GM10847 (cell line): ENCODE results near the gene PRTFDC1.

Source experiments
- POLR2A ChIP-seq: IDR thresholded peaks from 2 replicates; pipeline ENCODE4 v1.6.1; 2011; ENCODE audit not compliant: insufficient read length; ENCODE audit errors: extremely low read depth

The PRTFDC1 gene

DNA sequence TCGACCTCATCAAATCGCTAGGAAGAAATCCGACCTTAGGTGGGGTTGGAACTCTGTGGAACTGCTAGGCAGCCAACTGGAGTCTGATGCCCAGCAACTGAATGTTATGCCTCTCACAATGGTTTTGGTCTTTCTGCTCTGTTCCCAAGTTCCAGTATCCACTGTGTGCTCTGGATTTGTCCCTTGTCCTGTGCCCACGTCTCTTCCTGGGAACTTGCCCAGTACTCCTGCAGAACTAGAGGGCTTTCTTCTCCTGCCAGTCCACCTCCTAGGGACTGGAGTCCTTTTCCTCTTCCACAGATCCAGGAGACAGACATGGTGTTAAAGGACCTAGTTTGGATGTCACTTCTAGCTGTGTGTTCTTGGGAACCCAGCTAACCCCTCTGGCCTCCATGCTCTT lies 26.6 kb downstream of the PRTFDC1 start:
- TF ChIP-seq POLR2A = no peak

DNA sequence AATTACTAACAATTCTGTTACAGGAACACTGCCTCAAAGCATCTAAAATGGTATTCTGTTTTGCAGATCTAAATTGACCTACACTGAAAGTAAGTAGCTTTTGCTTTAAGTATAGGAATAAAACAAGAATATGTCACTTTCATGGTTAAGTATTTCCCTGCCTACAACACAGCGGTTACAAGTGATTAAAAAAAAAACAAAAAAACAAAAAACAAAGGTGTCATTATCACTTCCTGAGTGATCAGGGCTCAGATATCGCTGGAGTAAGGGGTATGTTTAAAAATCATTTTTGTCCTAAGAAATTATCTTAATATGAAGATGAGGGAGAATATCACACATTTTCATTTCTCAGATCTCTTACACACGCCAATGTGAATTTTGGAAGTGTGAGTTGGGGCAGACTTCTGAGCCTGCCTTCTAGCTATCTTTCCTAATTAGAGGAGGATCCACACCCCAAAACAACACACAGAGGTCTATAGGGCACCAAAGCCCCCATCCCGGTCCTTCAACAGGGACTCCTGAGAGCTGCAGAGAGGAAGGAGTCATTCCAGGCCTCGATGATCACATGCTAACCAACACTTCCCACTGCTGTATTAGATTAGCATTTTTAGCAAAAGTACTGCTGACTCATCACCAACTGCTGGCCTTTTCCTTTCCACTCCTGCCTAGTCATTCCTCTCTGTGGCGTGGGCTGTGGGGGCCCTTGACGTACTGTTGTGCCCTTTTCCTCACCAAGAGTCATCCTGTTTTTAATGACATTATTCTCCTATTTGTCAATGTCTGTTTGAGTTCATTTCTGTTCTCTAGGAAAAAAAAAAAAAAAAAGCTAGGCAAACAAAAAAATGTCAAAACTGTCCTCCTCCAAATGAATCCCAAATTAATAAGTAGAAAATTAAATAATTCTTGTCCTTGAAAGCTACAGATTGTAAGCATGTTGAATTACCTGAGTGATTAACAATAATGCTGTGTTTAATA lies 31.2 kb downstream of the PRTFDC1 start:
- TF ChIP-seq POLR2A = no peak

DNA sequence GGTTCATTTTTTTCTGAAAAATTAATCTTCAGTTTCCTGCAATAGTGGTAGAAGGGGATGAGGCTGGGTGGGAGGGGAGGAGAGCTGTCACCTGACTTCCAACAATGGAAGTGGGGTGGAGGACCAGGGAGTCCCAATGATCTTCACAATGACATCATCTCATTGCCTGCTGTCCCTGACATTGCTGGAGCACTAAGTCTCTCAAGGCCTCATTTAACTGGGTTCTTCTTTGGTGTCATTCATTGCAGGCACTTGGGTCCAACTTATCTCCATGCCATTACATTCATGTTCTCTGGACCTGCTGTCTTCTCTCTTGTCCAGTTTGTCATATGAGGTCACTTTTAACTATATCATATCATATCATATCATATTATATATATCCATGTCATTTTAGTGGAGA lies 34.4 kb downstream of the PRTFDC1 start:
- TF ChIP-seq POLR2A = no peak

GRCh38 chr10:24917493-24917892 lies 34.9 kb downstream of the PRTFDC1 start:
- TF ChIP-seq POLR2A = no peak

GRCh38 chr10:24916365-24916764 lies 36.0 kb downstream of the PRTFDC1 start:
- TF ChIP-seq POLR2A = no peak

GRCh38 chr10:24915304-24915703 lies 37.1 kb downstream of the PRTFDC1 start:
- no peak for TF ChIP-seq POLR2A

- TF ChIP-seq POLR2A = no peak
Measured at GRCh38 chr10:24914148-24914547, 38.3 kb downstream of the PRTFDC1 start.

- TF ChIP-seq POLR2A = no peak
Measured at GRCh38 chr10:24912215-24912614, 40.2 kb downstream of the PRTFDC1 start.

- no peak for TF ChIP-seq POLR2A
Measured at GRCh38 chr10:24911029-24911428, 41.4 kb downstream of the PRTFDC1 start.

- no peak for TF ChIP-seq POLR2A
Measured at GRCh38 chr10:24910574-24910973, 41.8 kb downstream of the PRTFDC1 start.

DNA sequence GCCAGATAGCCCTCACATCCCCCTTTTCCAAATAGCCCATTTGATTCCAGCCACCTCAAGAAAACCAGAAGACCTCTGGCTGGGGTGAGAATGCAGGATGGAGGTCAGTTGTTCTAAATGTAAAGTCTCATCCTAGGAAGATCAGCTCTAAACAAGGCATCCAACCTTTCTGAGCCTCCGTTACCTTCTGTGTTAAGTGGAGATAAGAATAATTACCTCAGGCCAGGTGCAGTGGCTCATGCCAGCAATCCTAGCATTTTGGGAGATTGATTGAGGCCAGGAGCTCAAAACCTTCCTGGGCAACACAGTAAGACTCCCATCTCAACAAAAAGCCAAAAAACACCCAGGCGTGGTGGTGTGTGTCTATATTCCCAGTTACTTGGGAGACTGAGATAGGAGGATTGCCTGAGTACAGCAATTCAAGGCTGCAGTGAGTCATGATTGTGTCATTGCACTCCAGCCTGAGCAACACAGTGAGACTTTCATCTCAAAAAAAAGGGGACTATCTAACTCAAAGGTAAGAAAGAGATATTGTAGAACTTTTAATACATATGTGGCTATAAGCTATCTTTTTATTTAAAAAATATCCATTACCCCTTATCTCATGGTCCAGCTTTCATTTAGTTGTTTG lies 43.5 kb downstream of the PRTFDC1 start:
- TF ChIP-seq POLR2A = no peak

DNA sequence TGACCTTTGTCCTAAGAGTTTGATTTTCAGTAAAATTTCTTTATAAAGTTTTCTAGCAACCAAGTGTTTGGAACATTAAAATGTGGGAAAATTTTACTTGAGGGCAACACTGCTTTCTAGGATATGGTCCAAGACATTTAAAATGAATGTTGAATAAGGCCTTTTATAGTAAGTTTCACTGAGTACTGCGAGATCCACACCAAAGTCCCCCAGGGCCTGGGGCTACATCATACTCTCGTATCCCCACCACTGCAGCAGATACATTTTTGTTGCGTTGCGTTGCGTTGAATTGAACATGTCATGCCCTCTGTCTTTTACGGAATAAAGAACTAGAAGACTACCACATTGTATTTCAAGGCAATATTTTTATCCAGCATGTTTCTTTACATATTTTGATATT lies 44.5 kb downstream of the PRTFDC1 start:
- TF ChIP-seq POLR2A = no peak

DNA sequence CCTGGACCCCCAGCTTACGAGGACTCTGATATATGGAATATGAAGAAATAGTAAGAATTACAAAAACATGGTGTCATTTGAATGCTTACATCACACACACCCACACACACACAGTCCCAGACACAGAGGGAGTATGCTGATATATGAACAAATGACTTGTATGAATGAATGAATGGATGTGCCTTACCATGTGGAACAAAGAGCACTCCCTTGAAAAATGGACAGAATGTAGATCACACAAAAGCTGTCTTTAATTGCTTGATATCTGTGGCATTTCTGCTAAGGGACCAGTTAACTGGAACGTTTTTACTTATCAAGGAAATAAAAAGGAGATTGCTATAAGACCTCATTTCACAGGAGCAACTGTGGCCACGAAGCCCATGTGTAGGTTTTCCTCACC lies 46.0 kb downstream of the PRTFDC1 start:
- no peak for TF ChIP-seq POLR2A

DNA sequence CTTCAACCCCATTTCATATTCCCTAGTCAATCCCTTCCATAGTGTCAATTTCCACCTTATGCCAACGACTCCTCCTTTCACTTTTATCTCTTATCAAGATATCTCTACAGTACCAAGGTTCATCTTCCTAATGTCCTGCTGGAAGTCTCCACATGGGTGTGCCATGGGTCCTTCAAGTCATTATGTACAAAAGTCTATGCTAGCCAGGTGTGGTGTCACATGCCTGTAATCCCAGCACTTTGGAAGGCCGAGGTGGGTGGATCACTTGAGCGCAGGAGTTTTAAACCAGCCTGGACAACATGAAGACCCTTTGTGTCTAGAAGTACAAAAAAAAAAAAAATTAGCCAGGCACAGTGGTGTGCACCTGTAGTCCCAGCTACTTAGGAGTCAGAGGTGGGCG lies 47.6 kb downstream of the PRTFDC1 start:
- no peak for TF ChIP-seq POLR2A

GRCh38 chr10:24902400-24902728 lies 50.0 kb downstream of the PRTFDC1 start:
- TF ChIP-seq POLR2A = no peak

DNA sequence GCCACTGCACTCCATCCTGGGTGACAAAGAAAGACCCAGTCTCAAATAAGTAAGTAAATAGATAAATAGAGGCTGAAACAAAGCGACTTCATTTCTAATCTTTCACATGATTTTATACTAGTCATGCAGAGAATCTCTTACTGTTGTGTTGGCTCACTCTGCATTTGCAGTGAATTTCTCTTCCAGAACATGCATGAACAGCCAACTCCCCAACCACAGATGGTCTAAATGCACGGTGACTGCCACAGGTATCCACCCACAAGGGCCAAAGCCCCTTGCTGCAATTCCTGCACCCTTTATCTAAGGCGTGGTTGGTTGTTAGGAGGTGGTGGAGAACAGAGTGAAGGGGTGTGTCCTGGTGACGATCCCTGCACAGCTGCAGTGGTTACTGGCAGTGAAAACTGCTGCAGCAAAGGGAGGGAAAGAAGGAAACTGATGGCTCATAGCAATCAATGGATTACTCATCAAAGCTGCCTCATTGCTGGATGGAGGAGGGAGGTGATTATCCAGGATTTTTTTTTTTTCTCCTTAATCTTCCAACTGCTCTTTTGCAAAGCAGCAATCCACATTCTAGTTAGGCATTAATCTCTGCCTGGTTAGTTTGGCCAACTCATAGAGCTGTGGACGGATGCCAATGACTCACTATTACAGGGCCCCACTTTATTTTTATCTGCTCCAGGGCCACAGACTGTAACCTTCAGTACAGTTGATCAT lies 50.6 kb downstream of the PRTFDC1 start:
- no peak for TF ChIP-seq POLR2A
